NCI-H510A (cell line): ENCODE measurements around the gene CHN2.

Experiments used
- DNase-seq: peaks from one replicate; lab custom pipeline; 2025; lab: John Stamatoyannopoulos, UW

The CHN2 gene

DNA sequence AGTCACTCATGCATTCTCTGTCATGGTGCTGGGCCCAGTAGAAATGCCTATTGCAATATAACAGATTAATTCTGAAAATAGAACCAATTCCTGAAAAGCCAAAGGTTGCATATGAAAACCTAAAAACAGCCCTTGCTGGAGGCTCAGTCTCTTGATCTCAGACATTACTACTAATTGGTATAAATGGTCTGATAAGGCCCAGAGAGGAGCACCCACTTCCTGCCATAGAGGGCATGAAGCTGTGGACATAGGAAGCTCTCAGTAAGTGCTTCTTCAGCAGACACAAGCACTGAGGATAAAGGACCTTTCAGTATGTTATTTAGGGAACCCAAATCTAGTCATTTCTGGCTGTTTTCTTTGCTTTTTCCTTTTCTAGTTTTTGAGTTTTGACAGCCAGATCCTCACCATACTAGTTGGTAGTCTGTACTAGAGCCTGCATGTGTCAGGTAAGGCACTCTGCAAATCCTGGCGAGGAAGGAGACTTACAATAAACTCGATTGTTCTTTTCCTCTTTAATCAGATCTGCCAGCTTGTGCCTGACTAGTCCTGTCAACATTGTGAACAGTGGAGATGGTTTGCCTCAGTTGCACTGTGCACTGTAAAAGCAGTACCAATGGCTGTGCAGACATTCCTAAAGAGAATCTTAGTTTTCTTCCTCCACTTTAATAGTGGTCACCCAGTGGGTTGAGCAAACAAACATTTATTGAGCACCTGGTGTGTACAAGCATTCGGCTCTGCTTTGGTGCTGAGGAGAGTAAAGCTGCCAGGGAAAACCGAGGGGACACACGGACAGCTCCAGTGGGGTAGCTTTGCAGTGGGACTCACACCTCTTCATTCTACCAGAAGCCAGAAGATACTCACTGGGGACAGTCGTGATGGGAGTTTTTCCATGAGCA lies 140.9 kb downstream of the CHN2 start:
- DNase-seq: no peak

GRCh38 chr7:29337546-29338116 lies 143.1 kb downstream of the CHN2 start:
- peak; percentile 73 for DNase-seq

GRCh38 chr7:29340696-29341095 lies 146.1 kb downstream of the CHN2 start:
- DNase-seq: no peak

DNA sequence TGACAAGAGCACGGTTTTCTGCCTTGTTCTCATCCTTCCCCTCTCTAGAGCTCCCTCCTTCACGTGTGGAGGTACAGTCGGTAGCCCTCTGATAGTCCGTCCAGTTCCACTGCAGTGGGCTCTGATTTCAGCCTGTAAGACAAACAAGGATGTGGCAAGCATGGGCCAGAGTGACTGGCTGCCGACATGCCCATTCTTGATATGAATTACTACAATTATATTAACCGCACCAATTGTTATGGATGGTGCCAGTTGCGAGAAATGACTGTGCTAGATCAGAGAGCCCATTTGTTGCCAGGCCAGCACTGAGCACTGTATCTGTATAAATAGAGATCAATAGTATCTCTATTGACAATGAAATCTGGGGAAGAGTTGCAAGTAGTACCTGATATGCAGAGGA lies 146.6 kb downstream of the CHN2 start:
- DNase-seq: no peak

GRCh38 chr7:29342761-29343160 lies 148.2 kb downstream of the CHN2 start:
- DNase-seq: no peak

GRCh38 chr7:29343399-29343798 lies 148.8 kb downstream of the CHN2 start:
- no peak for DNase-seq

GRCh38 chr7:29344334-29344978 lies 149.9 kb downstream of the CHN2 start:
- DNase-seq: no peak

GRCh38 chr7:29345590-29345989 lies 151.0 kb downstream of the CHN2 start:
- DNase-seq: peak; percentile 32

GRCh38 chr7:29346231-29346978 lies 151.8 kb downstream of the CHN2 start:
- no peak for DNase-seq

- no peak for DNase-seq
Observed at GRCh38 chr7:29349362-29349761, 154.8 kb downstream of the CHN2 start.

DNA sequence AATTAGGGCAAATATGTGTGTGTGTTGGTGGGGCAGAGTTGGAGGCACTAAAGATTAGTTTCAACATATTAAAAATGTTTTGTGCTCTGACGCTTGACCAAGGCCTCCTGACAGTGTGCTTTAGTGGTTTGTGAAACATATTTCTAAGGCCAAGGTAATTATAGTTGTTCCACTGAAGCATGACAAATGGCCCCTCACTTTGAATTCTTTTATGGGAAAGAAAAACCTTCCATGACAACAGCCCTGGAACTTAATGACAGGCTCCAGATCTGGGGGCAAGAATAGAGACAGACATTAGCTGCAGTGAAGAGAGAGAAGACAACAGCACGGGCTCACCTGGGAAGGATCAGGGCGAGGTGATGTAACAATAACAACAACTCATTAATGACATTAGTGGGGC lies 155.8 kb downstream of the CHN2 start:
- no peak for DNase-seq

DNA sequence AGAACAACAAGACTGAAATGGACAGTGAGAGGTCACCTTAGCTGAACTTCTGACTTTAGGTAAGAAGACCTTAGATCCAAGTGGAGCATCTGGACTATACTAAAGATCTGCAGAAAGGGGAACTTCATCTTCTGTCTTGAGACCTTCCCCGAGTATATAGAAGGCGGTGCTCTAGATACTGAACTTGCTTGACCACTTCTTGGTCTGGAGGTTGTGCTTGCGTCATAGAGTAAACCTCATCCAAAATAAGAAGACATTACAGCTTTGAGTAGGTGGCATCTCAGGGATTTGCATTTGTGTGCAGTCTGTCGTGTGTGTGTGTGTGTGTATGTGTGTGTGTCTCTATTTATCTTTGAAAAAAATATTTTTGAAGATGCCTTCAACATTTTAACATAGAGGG lies 157.5 kb downstream of the CHN2 start:
- no peak for DNase-seq

GRCh38 chr7:29353810-29354209 lies 159.2 kb downstream of the CHN2 start:
- no peak for DNase-seq

DNA sequence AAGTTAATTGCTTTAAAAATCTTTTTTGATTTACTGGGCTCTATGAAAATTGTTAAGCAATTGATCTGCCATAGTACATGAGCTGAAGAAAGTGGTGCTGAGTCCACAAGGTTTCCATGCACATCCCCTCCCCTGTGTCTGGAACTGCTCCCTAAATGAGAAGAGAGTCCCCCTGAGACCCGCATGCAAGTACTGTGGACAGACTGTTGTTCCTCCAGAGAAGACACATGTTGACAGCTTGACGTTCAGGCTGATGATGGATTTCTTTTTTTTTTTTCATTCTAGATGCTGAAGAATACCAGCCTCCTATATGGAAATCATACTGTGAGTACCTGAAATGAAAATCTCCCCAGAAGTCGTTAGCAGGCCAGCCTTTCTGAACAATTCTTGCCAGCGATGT lies 159.8 kb downstream of the CHN2 start:
- no peak for DNase-seq

DNA sequence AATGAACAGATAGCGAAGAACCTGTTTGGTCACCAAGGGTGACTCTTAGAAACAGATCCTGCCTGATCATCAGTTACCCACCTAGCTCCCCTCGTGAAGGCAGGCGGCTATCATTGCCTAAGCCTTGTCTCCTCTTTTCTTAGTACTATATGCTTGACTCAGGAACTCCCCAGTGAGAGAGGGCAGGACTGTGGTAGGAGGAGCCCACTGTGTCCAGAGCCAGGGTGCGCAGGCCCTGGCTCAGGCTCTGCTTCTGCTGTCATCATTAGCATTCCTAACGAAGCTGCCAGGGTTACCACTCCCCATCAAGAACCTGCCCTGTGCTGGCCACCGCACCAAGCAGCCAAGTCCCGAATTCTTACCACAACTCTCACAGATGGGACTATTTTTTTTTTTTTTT lies 160.8 kb downstream of the CHN2 start:
- DNase-seq: no peak

- DNase-seq: no peak
Observed at GRCh38 chr7:29356631-29357030, 162.1 kb downstream of the CHN2 start.

- DNase-seq: no peak
Observed at GRCh38 chr7:29359482-29360093, 165.0 kb downstream of the CHN2 start.

DNA sequence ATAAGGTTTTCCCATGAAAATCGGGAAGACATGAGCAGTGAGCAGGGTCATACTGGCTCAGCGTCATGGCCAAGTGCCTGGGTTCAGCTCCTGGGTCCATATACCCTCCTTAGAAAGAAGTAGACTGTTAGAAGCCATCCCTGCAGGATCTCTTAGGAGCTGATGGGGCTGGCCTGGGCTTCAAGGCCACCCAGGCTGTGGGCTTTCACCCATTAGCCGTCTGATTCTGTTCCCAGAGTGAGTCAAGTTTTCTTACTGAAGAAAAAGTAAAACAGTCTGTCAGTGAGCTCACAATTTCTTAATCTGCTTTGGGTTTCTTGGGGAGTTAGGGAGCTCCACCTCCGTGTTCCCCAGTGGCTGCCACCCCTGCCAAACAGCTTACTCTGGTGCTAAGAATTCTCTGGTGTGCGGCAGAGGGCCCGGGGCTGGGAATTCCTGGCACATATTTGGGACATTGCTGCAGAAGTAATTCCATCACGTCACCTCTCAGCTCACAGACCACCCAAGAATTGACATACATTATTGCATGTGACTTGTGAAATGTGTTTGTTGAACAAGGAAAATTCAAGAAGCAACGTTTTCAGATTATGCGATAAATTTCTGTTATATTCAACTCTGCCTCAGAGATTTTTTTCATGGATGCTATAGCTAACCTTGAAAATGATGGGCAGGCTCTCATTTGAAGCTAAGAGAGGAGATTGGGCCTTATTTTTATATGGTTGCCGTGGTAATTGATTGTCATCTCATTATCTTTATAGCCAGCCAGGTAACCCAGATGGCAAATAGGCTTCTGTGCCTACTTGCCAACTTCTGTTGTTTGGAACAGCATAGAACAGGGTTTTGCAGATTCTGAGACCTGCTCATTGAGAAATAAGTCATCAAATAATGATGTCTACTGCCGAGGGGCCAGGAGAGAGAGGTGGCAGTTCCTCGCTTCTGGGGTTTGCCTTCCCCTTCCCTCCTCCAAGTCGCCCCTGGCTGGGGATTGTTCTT lies 166.4 kb downstream of the CHN2 start:
- no peak for DNase-seq

GRCh38 chr7:29362380-29362779 lies 167.8 kb downstream of the CHN2 start:
- DNase-seq: no peak

DNA sequence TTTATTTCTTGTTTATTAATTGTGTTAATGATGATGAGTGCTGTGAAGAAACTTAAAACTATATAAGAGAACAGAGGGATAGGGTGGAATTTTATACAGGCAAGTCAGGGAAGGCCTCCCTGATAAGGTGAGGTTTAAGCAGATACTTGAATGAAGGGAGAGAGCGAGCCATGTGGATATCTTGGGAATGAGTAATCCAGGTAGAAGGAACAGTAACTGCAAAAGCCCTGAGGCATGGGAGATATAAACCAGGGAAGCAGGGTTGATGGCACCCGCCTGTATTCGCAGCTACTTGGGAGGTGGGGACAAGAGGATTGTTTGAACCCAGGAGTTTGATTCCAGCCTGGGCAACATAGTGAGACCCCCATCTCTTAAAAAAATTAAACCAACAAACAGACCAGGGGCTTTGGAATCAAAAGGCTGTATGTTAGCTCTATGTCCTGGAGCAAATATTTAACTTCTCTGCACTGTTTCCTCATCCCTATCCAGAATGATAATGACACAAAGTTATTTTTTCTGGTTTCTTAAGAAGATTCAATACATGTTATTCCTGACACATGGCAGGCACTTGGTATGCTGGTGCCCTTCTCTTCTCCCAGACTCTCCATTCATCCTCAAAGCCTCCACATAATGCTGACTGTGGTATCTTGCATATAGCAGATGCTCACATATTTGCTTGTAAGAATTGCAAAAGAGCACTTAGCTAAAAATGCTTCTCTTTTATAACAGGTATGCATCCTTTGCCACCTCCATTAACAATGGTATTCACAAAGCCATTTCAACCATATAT lies 169.3 kb downstream of the CHN2 start:
- no peak for DNase-seq
